ENCODE measurements around the gene SLC50A1. TPM values are rescaled to one million over a fixed set of nuclear protein-coding genes. Genes with fewer than 3 reads are reported as not detected.
A peak's percentile ranks its signal among the peaks of the same experiment; 100 is the strongest.

The SLC50A1 gene
- total and polyA plus RNA-seq, 2 donors: 25.7 to 54.5 TPM

DNA sequence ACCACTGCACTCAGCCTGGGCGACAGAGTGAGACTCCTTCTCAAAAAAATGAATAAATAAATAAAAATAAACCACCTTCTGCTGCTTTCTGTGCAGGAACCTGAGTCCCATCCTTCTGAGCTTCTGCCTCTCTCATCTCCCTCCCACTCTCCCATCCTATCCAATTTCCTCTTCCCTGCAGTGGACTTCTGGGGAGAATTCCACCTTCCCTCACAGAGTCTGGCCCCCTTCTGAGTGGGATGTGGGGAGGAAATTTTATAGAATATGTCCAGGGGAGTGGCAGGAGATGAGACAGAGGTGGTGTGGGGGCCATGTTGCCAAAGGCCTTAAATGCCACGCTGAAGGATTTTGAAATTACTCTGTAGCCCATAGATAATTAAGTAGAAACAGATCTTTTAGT, 13.3 kb upstream of the SLC50A1 start:
- Histone ChIP-seq H3K4me3 (ENCODE audit: low read length in 2 of 2) (no peak overlapping the region), H3K27me3 (ENCODE audit: control insufficient read depth in 2 of 2, insufficient read depth in 1 of 2, low read length in 1 of 2) (peaks cover 4 to 68% of the 10 kb centered on the region in 2 donors), H3K9me3 (ENCODE audit: control insufficient read depth in 2 of 2, insufficient read depth in 1 of 2, low read length in 1 of 2) (no peaks in the 10 kb centered on the region), H3K36me3 (ENCODE audit: control insufficient read depth in 2 of 2, insufficient read depth in 2 of 2, low read length in 1 of 2) (no peaks in the 10 kb centered on the region), H3K4me1 (ENCODE audit: control insufficient read depth in 2 of 2, insufficient read depth in 2 of 2, low read length in 2 of 2) (peaks cover 9 to 20% of the 10 kb centered on the region in 2 donors), H3K27ac (ENCODE audit: low read depth in 1 of 2, low read length in 1 of 2) (no peak overlapping the region)
- 94% methylated on average over 2 of the region's 2 CpGs for WGBS
- DNase-seq (ENCODE audit: low read depth in 6 of 9, low spot score in 9 of 9): no peak

DNA sequence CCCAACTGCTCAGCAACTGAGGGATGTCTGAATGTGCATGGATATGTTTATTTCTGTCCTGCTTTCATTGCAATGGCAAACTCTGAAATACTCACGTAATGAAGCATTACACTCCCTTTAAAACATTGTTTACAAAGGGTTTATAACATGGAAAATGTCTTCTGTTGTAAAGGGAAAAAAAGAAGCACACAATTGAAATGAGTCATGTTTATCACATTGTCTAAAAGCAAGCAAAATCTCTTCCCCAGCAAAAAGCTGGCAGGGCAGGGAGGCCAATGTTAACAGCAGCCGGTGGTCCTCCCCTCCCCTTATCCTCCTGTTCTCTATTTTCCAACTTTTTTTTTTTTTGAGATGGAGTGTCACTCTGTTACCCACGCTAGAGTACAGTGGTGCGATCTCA, 11.9 kb upstream of the SLC50A1 start:
- no peak overlapping the region for H3K27ac ChIP-seq (ENCODE audit: low read depth in 1 of 2, low read length in 1 of 2)
- no peak for DNase-seq (ENCODE audit: low read depth in 6 of 9, low spot score in 9 of 9)
- H3K4me3 ChIP-seq (ENCODE audit: low read length in 2 of 2): no peak overlapping the region
- H3K4me1 ChIP-seq (ENCODE audit: control insufficient read depth in 2 of 2, insufficient read depth in 2 of 2, low read length in 2 of 2): peaks cover 12 to 33% of the 10 kb centered on the region in 2 donors
- H3K27me3 ChIP-seq (ENCODE audit: control insufficient read depth in 2 of 2, insufficient read depth in 1 of 2, low read length in 1 of 2): peaks cover 4 to 73% of the 10 kb centered on the region in 2 donors
- no peaks in the 10 kb centered on the region for H3K9me3 ChIP-seq (ENCODE audit: control insufficient read depth in 2 of 2, insufficient read depth in 1 of 2, low read length in 1 of 2)
- H3K36me3 ChIP-seq (ENCODE audit: control insufficient read depth in 2 of 2, insufficient read depth in 2 of 2, low read length in 1 of 2): no peaks in the 10 kb centered on the region
- WGBS: 93% methylated on average over 4 of the region's 4 CpGs

DNA sequence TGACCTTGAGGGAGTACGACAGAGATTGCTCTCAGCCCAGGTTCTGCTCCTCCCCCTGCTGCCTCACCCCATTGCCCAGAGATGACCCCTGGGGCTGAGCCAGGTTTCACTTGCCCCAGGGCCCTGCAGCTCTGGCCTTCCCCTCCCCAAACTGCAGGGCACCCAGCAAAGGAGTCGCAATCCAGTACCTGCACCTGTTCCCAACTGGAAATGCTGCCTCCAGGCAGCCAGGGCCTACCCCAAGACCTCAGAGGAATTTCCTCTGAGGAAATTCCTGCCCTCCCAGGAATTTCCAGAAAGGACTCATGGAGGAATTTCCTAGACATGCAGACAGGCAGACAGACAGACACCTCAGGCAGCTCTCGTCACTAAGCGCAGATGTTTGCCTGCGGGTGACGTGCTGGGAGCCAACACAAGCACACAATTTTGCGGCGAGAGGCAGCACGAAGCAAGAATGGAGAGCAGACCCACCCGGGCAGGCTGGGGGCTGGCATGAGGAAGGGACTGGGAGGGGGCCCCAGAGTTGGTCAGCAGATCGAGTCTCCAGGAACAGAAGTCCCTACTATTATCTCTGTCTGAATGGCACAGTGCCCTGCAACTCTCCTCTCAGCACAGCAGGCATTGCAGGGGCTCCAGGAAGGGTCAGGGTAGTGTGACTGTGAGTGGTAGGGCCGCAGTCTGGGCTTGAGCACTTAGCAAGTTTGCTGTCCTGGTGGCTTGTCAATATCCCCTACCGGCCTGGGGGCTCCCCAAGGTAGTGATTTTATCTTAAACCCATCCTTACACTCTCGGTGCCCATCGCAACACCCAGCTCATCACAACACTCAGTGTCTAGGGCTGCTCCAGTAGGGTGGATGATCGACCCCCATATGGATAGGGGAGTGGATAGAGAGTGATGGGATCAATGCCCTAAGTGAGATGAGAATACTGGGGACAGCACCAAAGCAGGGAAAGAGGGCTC, 10.9 kb upstream of the SLC50A1 start:
- Histone ChIP-seq H3K4me3 (ENCODE audit: low read length in 2 of 2) (no peak overlapping the region), H3K4me1 (ENCODE audit: control insufficient read depth in 2 of 2, insufficient read depth in 2 of 2, low read length in 2 of 2) (peaks cover 15 to 43% of the 10 kb centered on the region in 2 donors), H3K36me3 (ENCODE audit: control insufficient read depth in 2 of 2, insufficient read depth in 2 of 2, low read length in 1 of 2) (no peaks in the 10 kb centered on the region), H3K27ac (ENCODE audit: low read depth in 1 of 2, low read length in 1 of 2) (no peak overlapping the region), H3K9me3 (ENCODE audit: control insufficient read depth in 2 of 2, insufficient read depth in 1 of 2, low read length in 1 of 2) (no peaks in the 10 kb centered on the region), H3K27me3 (ENCODE audit: control insufficient read depth in 2 of 2, insufficient read depth in 1 of 2, low read length in 1 of 2) (peaks cover 4 to 75% of the 10 kb centered on the region in 2 donors)
- no peak for DNase-seq (ENCODE audit: low read depth in 6 of 9, low spot score in 9 of 9)
- WGBS: 95% methylated on average over 16 of the region's 16 CpGs

DNA sequence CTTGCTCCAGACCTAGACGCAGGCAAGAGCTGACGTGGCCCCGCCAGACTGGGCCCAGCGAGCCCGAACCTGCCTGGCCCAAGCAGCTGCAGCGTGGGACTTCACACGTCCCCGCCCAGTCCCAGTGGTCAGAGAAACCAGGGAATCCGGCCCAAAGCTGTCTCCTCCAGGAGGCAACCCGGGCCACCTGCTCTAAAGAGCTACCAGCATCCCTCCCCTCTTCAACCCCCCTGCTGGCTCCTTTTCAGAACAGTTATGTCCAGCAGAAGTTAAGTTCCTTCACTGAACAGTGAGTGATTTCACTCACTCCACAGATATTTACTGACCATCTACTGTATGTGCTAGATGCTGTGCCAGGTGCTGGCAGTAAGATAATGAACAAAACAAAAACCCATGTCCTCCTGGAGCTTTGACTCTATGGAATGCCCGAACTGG, 10.1 kb upstream of the SLC50A1 start:
- peak overlapping the region in 1 of 2 donors; percentile 7 for H3K27ac ChIP-seq (ENCODE audit: low read depth in 1 of 2, low read length in 1 of 2)
- DNase-seq (ENCODE audit: low read depth in 6 of 9, low spot score in 9 of 9): no peak
- H3K36me3 ChIP-seq (ENCODE audit: control insufficient read depth in 2 of 2, insufficient read depth in 2 of 2, low read length in 1 of 2): no peaks in the 10 kb centered on the region
- 94% methylated on average over 11 of the region's 11 CpGs for WGBS
- peaks cover 4 to 73% of the 10 kb centered on the region in 2 donors for H3K27me3 ChIP-seq (ENCODE audit: control insufficient read depth in 2 of 2, insufficient read depth in 1 of 2, low read length in 1 of 2)
- no peak overlapping the region for H3K4me3 ChIP-seq (ENCODE audit: low read length in 2 of 2)
- H3K4me1 ChIP-seq (ENCODE audit: control insufficient read depth in 2 of 2, insufficient read depth in 2 of 2, low read length in 2 of 2): peaks cover 19 to 50% of the 10 kb centered on the region in 2 donors
- no peaks in the 10 kb centered on the region for H3K9me3 ChIP-seq (ENCODE audit: control insufficient read depth in 2 of 2, insufficient read depth in 1 of 2, low read length in 1 of 2)

GRCh38 chr1:155125946-155126555, 9.6 kb upstream of the SLC50A1 start:
- Histone ChIP-seq H3K27ac (ENCODE audit: low read depth in 1 of 2, low read length in 1 of 2) (peak overlapping the region; percentile 7 to 70), H3K27me3 (ENCODE audit: control insufficient read depth in 2 of 2, insufficient read depth in 1 of 2, low read length in 1 of 2) (peaks cover 4 to 69% of the 10 kb centered on the region in 2 donors), H3K9me3 (ENCODE audit: control insufficient read depth in 2 of 2, insufficient read depth in 1 of 2, low read length in 1 of 2) (no peaks in the 10 kb centered on the region), H3K4me1 (ENCODE audit: control insufficient read depth in 2 of 2, insufficient read depth in 2 of 2, low read length in 2 of 2) (peaks cover 19 to 52% of the 10 kb centered on the region in 2 donors), H3K36me3 (ENCODE audit: control insufficient read depth in 2 of 2, insufficient read depth in 2 of 2, low read length in 1 of 2) (peaks cover 0 to under 1% of the 10 kb centered on the region in 2 donors), H3K4me3 (ENCODE audit: low read length in 2 of 2) (peak overlapping the region in 1 of 2 donors; percentile 71)
- WGBS: 66% methylated on average over 53 of the region's 53 CpGs
- DNase-seq (ENCODE audit: low read depth in 6 of 9, low spot score in 9 of 9): no peak

DNA sequence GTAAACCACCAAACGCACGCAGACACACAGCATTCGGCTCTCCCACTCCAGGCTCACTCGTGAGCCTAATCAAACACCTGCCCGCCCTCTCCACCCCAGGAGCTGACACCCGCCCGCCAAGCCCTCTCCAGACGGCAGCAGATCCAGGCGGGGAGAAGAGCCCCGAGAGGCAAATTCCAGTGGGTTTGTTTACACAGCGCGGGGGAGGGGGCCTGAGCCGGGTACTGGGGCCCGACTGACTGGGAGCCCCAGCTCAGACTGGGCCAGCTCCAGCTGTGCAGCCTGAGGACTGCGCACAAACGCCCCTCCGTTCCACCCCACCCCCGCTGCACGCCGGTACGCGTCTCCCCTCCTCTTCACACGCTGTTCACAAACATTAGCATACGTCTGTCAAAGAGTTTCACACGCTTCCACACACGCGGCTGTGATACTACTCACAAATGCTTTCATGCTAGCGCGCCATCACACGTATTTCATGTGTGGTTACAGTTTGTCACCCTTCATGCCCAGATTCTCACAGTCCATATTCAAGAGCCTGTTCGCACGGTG, 9.0 kb upstream of the SLC50A1 start:
- WGBS: 3% methylated on average over 32 of the region's 32 CpGs
- DNase-seq (ENCODE audit: low read depth in 6 of 9, low spot score in 9 of 9): peak in 3 of 9 donors; percentile 46 to 72 (median 51)
- peaks cover 19 to 52% of the 10 kb centered on the region in 2 donors for H3K4me1 ChIP-seq (ENCODE audit: control insufficient read depth in 2 of 2, insufficient read depth in 2 of 2, low read length in 2 of 2)
- no peaks in the 10 kb centered on the region for H3K9me3 ChIP-seq (ENCODE audit: control insufficient read depth in 2 of 2, insufficient read depth in 1 of 2, low read length in 1 of 2)
- peaks cover 4 to 64% of the 10 kb centered on the region in 2 donors for H3K27me3 ChIP-seq (ENCODE audit: control insufficient read depth in 2 of 2, insufficient read depth in 1 of 2, low read length in 1 of 2)
- peaks cover 5 to 7% of the 10 kb centered on the region in 2 donors for H3K36me3 ChIP-seq (ENCODE audit: control insufficient read depth in 2 of 2, insufficient read depth in 2 of 2, low read length in 1 of 2)
- peak overlapping the region; percentile 40 to 70 for H3K27ac ChIP-seq (ENCODE audit: low read depth in 1 of 2, low read length in 1 of 2)
- peak overlapping the region; percentile 53 to 71 for H3K4me3 ChIP-seq (ENCODE audit: low read length in 2 of 2)

- peaks cover 4 to 60% of the 10 kb centered on the region in 2 donors for H3K27me3 ChIP-seq (ENCODE audit: control insufficient read depth in 2 of 2, insufficient read depth in 1 of 2, low read length in 1 of 2)
- DNase-seq (ENCODE audit: low read depth in 6 of 9, low spot score in 9 of 9): peak in 3 of 9 donors; percentile 44 to 73 (median 47)
- peaks cover 19 to 52% of the 10 kb centered on the region in 2 donors for H3K4me1 ChIP-seq (ENCODE audit: control insufficient read depth in 2 of 2, insufficient read depth in 2 of 2, low read length in 2 of 2)
- peak within 1 kb of the TSS; percentile 62 to 73 for H3K27ac ChIP-seq (ENCODE audit: low read depth in 1 of 2, low read length in 1 of 2)
- WGBS: under 1% methylated on average over 76 of the region's 76 CpGs
- peaks cover 8 to 10% of the 10 kb centered on the region in 2 donors for H3K36me3 ChIP-seq (ENCODE audit: control insufficient read depth in 2 of 2, insufficient read depth in 2 of 2, low read length in 1 of 2)
- H3K4me3 ChIP-seq (ENCODE audit: low read length in 2 of 2): peak within 1 kb of the TSS; percentile 65 to 71
- no peaks in the 10 kb centered on the region for H3K9me3 ChIP-seq (ENCODE audit: control insufficient read depth in 2 of 2, insufficient read depth in 1 of 2, low read length in 1 of 2)
Observed at GRCh38 chr1:155127105-155127966, 8.3 kb upstream of the SLC50A1 start, which contains the start of gene EFNA1. TSS of gene EFNA1 (plus strand) at chr1:155127876. CDS start at chr1:155127978, 102 bp downstream.

- H3K9me3 ChIP-seq (ENCODE audit: control insufficient read depth in 2 of 2, insufficient read depth in 1 of 2, low read length in 1 of 2): no peaks in the 10 kb centered on the region
- DNase-seq (ENCODE audit: low read depth in 6 of 9, low spot score in 9 of 9): no peak
- H3K27ac ChIP-seq (ENCODE audit: low read depth in 1 of 2, low read length in 1 of 2): peak overlapping the region; percentile 52 to 73
- peaks cover 4 to 60% of the 10 kb centered on the region in 2 donors for H3K27me3 ChIP-seq (ENCODE audit: control insufficient read depth in 2 of 2, insufficient read depth in 1 of 2, low read length in 1 of 2)
- H3K4me3 ChIP-seq (ENCODE audit: low read length in 2 of 2): peak overlapping the region; percentile 65 to 71
- whole genome bisulfite sequencing: 4% methylated on average over 17 of the region's 17 CpGs
- H3K36me3 ChIP-seq (ENCODE audit: control insufficient read depth in 2 of 2, insufficient read depth in 2 of 2, low read length in 1 of 2): peaks cover 9 to 12% of the 10 kb centered on the region in 2 donors
- H3K4me1 ChIP-seq (ENCODE audit: control insufficient read depth in 2 of 2, insufficient read depth in 2 of 2, low read length in 2 of 2): peaks cover 19 to 52% of the 10 kb centered on the region in 2 donors
Observed at GRCh38 chr1:155127967-155128754, 7.5 kb upstream of the SLC50A1 start.

All from thymus (tissue), 11 donors.